Left lung (tissue), 10 donors: ENCODE data around the gene CCBE1. TPM values are rescaled to one million over a fixed set of nuclear protein-coding genes. Genes with fewer than 3 reads are reported as not detected.

Experiments used
- ATAC-seq: fragments of 200-7000 bp; cut with Tn5 transposase; one replicate; pipeline ENCODE4 v1.9.1; 2020; ENCODE audit warnings: moderate library complexity
- DNase-seq, 4 donors: peaks; one replicate each; pipeline ENCODE4 v3.0.0-alpha.2; 2013 to 2020
- H3K27ac ChIP-seq, 2 donors: fragments of 200-600 bp; sonication (generic) in 1 of 2; one replicate each; pipeline versions ENCODE4 v1.5.0 to v1.8.0; 2020 to 2021
- H3K27me3 ChIP-seq, 2 donors: fragments of 200-600 bp; sonication (generic) in 1 of 2; one replicate each; pipeline versions ENCODE4 v1.5.0 to v1.8.0; 2020 to 2021
- H3K36me3 ChIP-seq, 2 donors: fragments of 200-600 bp; sonication (generic) in 1 of 2; one replicate each; pipeline versions ENCODE4 v1.5.0 to v1.8.0; 2020 to 2021
- H3K4me1 ChIP-seq, 2 donors: fragments of 200-600 bp; one replicate each; pipeline ENCODE4 v1.8.0; 2021
- H3K4me3 ChIP-seq, 2 donors: fragments of 200-600 bp; sonication (generic) in 1 of 2; one replicate each; pipeline versions ENCODE4 v1.5.0 to v1.8.0; 2020 to 2021; ENCODE audit warnings: mild to moderate bottlenecking in 1 of 2
- H3K9me3 ChIP-seq, 2 donors: fragments of 200-600 bp; sonication (generic) in 1 of 2; one replicate each; pipeline versions ENCODE4 v1.5.0 to v1.8.0; 2020 to 2021
- CTCF ChIP-seq, 2 donors: fragments of 200-600 bp; sonication (generic) in 1 of 2; IDR thresholded peaks; one replicate each; pipeline versions ENCODE4 v1.5.0 to v1.8.0; 2021; ENCODE audit warnings: antibody characterized with exemption in 2 of 2
- intact Hi-C, 2 donors: fragments of 100-400 bp; cut with DNase I; formaldehyde crosslinking; loops; one replicate each; pipeline versions ENCODE4 v1.11.2 to v1.14.2; 2022
- polyA plus RNA-seq, 6 donors: library from polyadenylated mRNA; unstranded; fragments of 120-200 nt; gene quantifications; one replicate each; pipeline ENCODE4 v1.2.1, GENCODE V29; 2013; ENCODE audit not compliant: insufficient read length in 6 of 6
- total RNA-seq, 2 donors: library from RNA; stranded (reverse); fragmentation: NEBNext Ultra II Directional; extraction: Animal tissue kit (Norgen Biotek cat#: 25700); gene quantifications; one replicate each; pipeline ENCODE4 v1.2.1, GENCODE V29; 2021
- donor health status: DM: no; HTN: yes; CAD: no.
- donor health status: DM: no; HTN: no; CAD: no.

CCBE1 gene
- total and polyA plus RNA-seq, 8 donors, result 16.0 to 96.5 (median 84.1) TPM

GRCh38 chr18:59686260-59686659 lies 11.0 kb downstream of the CCBE1 start:
- no peak for DNase-seq
- Histone ChIP-seq H3K9me3 (no peaks in the 10 kb centered on the region), H3K27me3 (peaks cover 0 to 6% of the 10 kb centered on the region in 2 donors), H3K27ac (no peak overlapping the region), H3K4me1 (no peaks in the 10 kb centered on the region), H3K36me3 (no peaks in the 10 kb centered on the region), H3K4me3 (no peak overlapping the region)
- no peak for TF ChIP-seq CTCF (IDR thresholded peaks at IDR 0.05)
- intact Hi-C loops, result no loop called here
- no peak for ATAC-seq

- H3K4me1 ChIP-seq, result no peaks in the 10 kb centered on the region
- no peak for DNase-seq
Measured at GRCh38 chr18:59685501-59685900, 11.7 kb downstream of the CCBE1 start.

GRCh38 chr18:59684777-59685176 lies 12.4 kb downstream of the CCBE1 start:
- ATAC-seq (no peak), DNase-seq (no peak)
- Histone ChIP-seq H3K4me3 (no peak overlapping the region), H3K9me3 (no peaks in the 10 kb centered on the region), H3K27me3 (no peaks in the 10 kb centered on the region), H3K4me1 (no peaks in the 10 kb centered on the region), H3K27ac (no peak overlapping the region), H3K36me3 (no peaks in the 10 kb centered on the region)
- intact Hi-C loops, result no loop called here
- TF ChIP-seq CTCF (IDR thresholded peaks at IDR 0.05), result no peak

More at GRCh38 chr18:59685501-59685900, 11.7 kb downstream of the CCBE1 start:
- no peak overlapping the region for H3K27ac ChIP-seq
- no peak for ATAC-seq
- no peak overlapping the region for H3K4me3 ChIP-seq
- no peak for TF ChIP-seq CTCF (IDR thresholded peaks at IDR 0.05)
- H3K9me3 ChIP-seq, result no peaks in the 10 kb centered on the region
- H3K36me3 ChIP-seq, result no peaks in the 10 kb centered on the region
- intact Hi-C loops, result no loop called here
- peaks cover 0 to 5% of the 10 kb centered on the region in 2 donors for H3K27me3 ChIP-seq

- no peaks in the 10 kb centered on the region for H3K4me1 ChIP-seq
- no peak for ATAC-seq
- no peak overlapping the region for H3K4me3 ChIP-seq
- intact Hi-C loops, result no loop called here
- H3K36me3 ChIP-seq, result no peaks in the 10 kb centered on the region
- no peak overlapping the region for H3K27ac ChIP-seq
- no peak for DNase-seq
- H3K27me3 ChIP-seq, result no peaks in the 10 kb centered on the region
- TF ChIP-seq CTCF (IDR thresholded peaks at IDR 0.05), result no peak
- no peaks in the 10 kb centered on the region for H3K9me3 ChIP-seq
Measured at GRCh38 chr18:59681521-59682004, 15.7 kb downstream of the CCBE1 start.

- TF ChIP-seq CTCF (IDR thresholded peaks at IDR 0.05), result no peak
- no peak for DNase-seq
- Histone ChIP-seq H3K4me1 (no peaks in the 10 kb centered on the region), H3K27me3 (no peaks in the 10 kb centered on the region), H3K27ac (no peak overlapping the region), H3K36me3 (no peaks in the 10 kb centered on the region), H3K9me3 (no peaks in the 10 kb centered on the region), H3K4me3 (no peak overlapping the region)
- intact Hi-C loops, result no loop called here
- no peak for ATAC-seq
Measured at GRCh38 chr18:59681051-59681450, 16.2 kb downstream of the CCBE1 start.
